Lower leg skin (tissue), 3 donors: Measurements from ENCODE around the gene OLFM2.

Experiments
- CTCF ChIP-seq, 3 donors: fragments of 450-650 bp; IDR thresholded peaks; one replicate each; pipeline ENCODE4 v1.5.1; 2016; ENCODE audit warnings: antibody characterized with exemption in 3 of 3, mild to moderate bottlenecking in 3 of 3, moderate library complexity in 2 of 3
- POLR2A ChIP-seq, 2 donors: fragments of 450-650 bp; IDR thresholded peaks; one replicate each; pipeline ENCODE4 v1.6.1; 2016 to 2017; ENCODE audit warnings: antibody characterized with exemption in 2 of 2, mild to moderate bottlenecking in 1 of 2, moderate library complexity in 1 of 2

GRCh38 chr19:9970481-9970880 is 34.2 kb upstream of the OLFM2 start:
- no peak for TF ChIP-seq CTCF (IDR thresholded peaks at IDR 0.05)
- no peak for TF ChIP-seq POLR2A (IDR thresholded peaks at IDR 0.05)
